Measurements from ENCODE around the gene ST6GALNAC3.
"Not testable (repeated sequence)": the region's sequence is repeated elsewhere in the genome, so short reads cannot be mapped to it uniquely, and the experiment has no call there.

Gene ST6GALNAC3

GRCh38 chr1:76190749-76191424 is 116.3 kb downstream of the ST6GALNAC3 start:
- DNase-seq (ENCODE audit: low read depth), result no peak

- no peak for DNase-seq (ENCODE audit: low read depth)
These were observed 117.0 kb downstream of the ST6GALNAC3 start for GRCh38 chr1:76191561-76191960.

- no peak for DNase-seq (ENCODE audit: low read depth)
These were observed 123.9 kb downstream of the ST6GALNAC3 start for GRCh38 chr1:76198452-76198851.

GRCh38 chr1:76202670-76203069 is 128.1 kb downstream of the ST6GALNAC3 start:
- no peak for DNase-seq (ENCODE audit: low read depth)

- no peak for DNase-seq (ENCODE audit: low read depth)
These were observed 128.6 kb downstream of the ST6GALNAC3 start for GRCh38 chr1:76203127-76203526.

GRCh38 chr1:76209238-76209637 is 134.7 kb downstream of the ST6GALNAC3 start:
- DNase-seq (ENCODE audit: low read depth), result no peak

- DNase-seq (ENCODE audit: low read depth), result no peak
These were observed 135.1 kb downstream of the ST6GALNAC3 start for GRCh38 chr1:76209648-76210047.

- no peak for DNase-seq (ENCODE audit: low read depth)
These were observed 135.6 kb downstream of the ST6GALNAC3 start for GRCh38 chr1:76210160-76210559.

- DNase-seq (ENCODE audit: low read depth), result no peak
These were observed 144.3 kb downstream of the ST6GALNAC3 start for GRCh38 chr1:76218888-76219287.

- no peak for DNase-seq (ENCODE audit: low read depth)
These were observed 144.8 kb downstream of the ST6GALNAC3 start for GRCh38 chr1:76219366-76219818.

GRCh38 chr1:76224752-76225151 is 150.2 kb downstream of the ST6GALNAC3 start:
- DNase-seq (ENCODE audit: low read depth), result no peak

- no peak for DNase-seq (ENCODE audit: low read depth)
These were observed 151.0 kb downstream of the ST6GALNAC3 start for GRCh38 chr1:76225526-76225925.

- no peak for DNase-seq (ENCODE audit: low read depth)
These were observed 153.1 kb downstream of the ST6GALNAC3 start for GRCh38 chr1:76227621-76228020.

GRCh38 chr1:76229279-76230005 is 154.9 kb downstream of the ST6GALNAC3 start:
- DNase-seq (ENCODE audit: low read depth), result no peak

GRCh38 chr1:76230842-76231281 is 156.3 kb downstream of the ST6GALNAC3 start:
- DNase-seq (ENCODE audit: low read depth), result no peak

- DNase-seq (ENCODE audit: low read depth), result no peak
These were observed 156.8 kb downstream of the ST6GALNAC3 start for GRCh38 chr1:76231320-76231719.

GRCh38 chr1:76232666-76233065 is 158.1 kb downstream of the ST6GALNAC3 start:
- no peak for DNase-seq (ENCODE audit: low read depth)

GRCh38 chr1:76234061-76234460 is 159.5 kb downstream of the ST6GALNAC3 start:
- DNase-seq (ENCODE audit: low read depth), result no peak

GRCh38 chr1:76237211-76237610 is 162.7 kb downstream of the ST6GALNAC3 start:
- no peak for DNase-seq (ENCODE audit: low read depth)

- DNase-seq (ENCODE audit: low read depth), result no peak
These were observed 163.6 kb downstream of the ST6GALNAC3 start for GRCh38 chr1:76238094-76238628.

GRCh38 chr1:76239470-76239918 is 164.9 kb downstream of the ST6GALNAC3 start:
- no peak for DNase-seq (ENCODE audit: low read depth)

GRCh38 chr1:76240316-76240715 is 165.8 kb downstream of the ST6GALNAC3 start:
- DNase-seq (ENCODE audit: low read depth), result no peak

- DNase-seq (ENCODE audit: low read depth), result not testable (repeated sequence)
These were observed 168.0 kb downstream of the ST6GALNAC3 start for GRCh38 chr1:76242587-76242986.
